ENCODE measurements around the gene OTOR. TPM values are rescaled to one million over a fixed set of nuclear protein-coding genes. Genes with fewer than 3 reads are reported as not detected.

The OTOR gene
- total and polyA plus RNA-seq, 11 donors, result not detected

DNA sequence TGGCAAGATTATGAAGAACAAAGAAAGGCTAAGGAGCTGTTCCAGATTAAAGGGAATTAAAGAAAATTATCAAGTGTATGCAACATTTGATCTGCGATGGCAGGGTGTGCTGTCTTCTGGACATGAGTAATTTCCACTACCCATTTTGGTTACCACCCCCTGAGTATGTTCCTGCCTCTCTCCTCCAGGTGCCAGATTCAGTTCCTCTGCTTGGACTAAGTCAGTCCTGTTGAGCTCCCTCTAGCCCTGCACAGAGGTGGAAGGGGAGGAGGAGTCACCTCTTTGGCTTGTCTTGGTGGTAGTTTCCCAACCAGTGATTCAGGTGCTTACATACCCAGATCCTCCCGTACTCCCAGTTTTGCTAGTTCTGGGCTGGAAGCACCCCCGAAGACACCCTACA lies 40.5 kb upstream of the OTOR start:
- Histone ChIP-seq H3K9me3 (no peaks in the 10 kb centered on the region), H3K4me3 (no peak overlapping the region), H3K27me3 (peaks cover 0 to 5% (median 0%) of the 10 kb centered on the region in 9 donors), H3K36me3 (no peaks in the 10 kb centered on the region), H3K27ac (no peak overlapping the region), H3K4me1 (no peaks in the 10 kb centered on the region)
- 88 to 94% (median 89%) methylated on average over 3 of the region's 3 CpGs for WGBS, 4 donors
- no peak for DNase-seq
- TF ChIP-seq POLR2A (IDR thresholded peaks at IDR 0.05), result no peak
- TF ChIP-seq, protein P1, sequence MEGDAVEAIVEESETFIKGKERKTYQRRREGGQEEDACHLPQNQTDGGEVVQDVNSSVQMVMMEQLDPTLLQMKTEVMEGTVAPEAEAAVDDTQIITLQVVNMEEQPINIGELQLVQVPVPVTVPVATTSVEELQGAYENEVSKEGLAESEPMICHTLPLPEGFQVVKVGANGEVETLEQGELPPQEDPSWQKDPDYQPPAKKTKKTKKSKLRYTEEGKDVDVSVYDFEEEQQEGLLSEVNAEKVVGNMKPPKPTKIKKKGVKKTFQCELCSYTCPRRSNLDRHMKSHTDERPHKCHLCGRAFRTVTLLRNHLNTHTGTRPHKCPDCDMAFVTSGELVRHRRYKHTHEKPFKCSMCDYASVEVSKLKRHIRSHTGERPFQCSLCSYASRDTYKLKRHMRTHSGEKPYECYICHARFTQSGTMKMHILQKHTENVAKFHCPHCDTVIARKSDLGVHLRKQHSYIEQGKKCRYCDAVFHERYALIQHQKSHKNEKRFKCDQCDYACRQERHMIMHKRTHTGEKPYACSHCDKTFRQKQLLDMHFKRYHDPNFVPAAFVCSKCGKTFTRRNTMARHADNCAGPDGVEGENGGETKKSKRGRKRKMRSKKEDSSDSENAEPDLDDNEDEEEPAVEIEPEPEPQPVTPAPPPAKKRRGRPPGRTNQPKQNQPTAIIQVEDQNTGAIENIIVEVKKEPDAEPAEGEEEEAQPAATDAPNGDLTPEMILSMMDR (IDR thresholded peaks at IDR 0.05), result no peak
- ATAC-seq, result no peak
- intact Hi-C loops (cut with DNase I), result loop anchor here in 3 of 10 donors (10.0 kb wide), 1 partner anchor 57 kb away; no protein-coding TSS in a partner anchor

DNA sequence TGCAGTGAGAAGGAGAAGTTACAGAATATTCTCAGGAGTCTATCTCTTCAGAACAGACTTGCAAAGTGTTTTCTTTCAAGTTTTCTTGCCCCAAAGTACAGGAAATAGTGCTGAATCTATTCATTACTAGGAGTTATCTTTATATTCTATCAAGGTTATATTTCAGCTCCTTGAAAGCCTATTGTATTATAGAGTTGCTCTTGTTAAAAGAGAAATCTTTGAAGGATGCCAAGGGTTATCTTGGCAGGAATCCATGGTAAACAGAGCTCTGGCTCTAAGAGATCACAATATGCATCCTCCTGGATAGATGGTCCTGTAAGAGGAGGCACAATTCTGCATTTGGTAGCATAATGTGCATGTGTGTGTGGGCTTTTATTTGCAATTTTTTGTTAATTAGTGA lies 39.6 kb upstream of the OTOR start:
- TF ChIP-seq, protein P1 (IDR thresholded peaks at IDR 0.05), result no peak
- no peak for TF ChIP-seq POLR2A (IDR thresholded peaks at IDR 0.05)
- ATAC-seq, result no peak

GRCh38 chr20:16709017-16709416 lies 39.1 kb upstream of the OTOR start:
- Histone ChIP-seq H3K9me3 (no peaks in the 10 kb centered on the region), H3K4me3 (no peak overlapping the region), H3K27me3 (peaks cover 0 to 5% (median 0%) of the 10 kb centered on the region in 9 donors), H3K4me1 (peaks cover 0 to 2% (median 0%) of the 10 kb centered on the region in 12 donors), H3K27ac (no peak overlapping the region), H3K36me3 (no peaks in the 10 kb centered on the region)
- no peak for ATAC-seq
- TF ChIP-seq POLR2A (IDR thresholded peaks at IDR 0.05), result no peak
- TF ChIP-seq, protein P1 (IDR thresholded peaks at IDR 0.05), result no peak
- DNase-seq, result no peak
- intact Hi-C loops (cut with DNase I), result loop anchor here in 3 of 10 donors (10.0 kb wide), 1 partner anchor 56 kb away; no protein-coding TSS in a partner anchor

More for the DNA sequence above, 39.6 kb upstream of the OTOR start:
- no peaks in the 10 kb centered on the region for H3K4me1 ChIP-seq
- no peak overlapping the region for H3K27ac ChIP-seq
- intact Hi-C loops (cut with DNase I), result loop anchor here in 3 of 10 donors (10.0 kb wide), 1 partner anchor 56 kb away; no protein-coding TSS in a partner anchor
- no peak overlapping the region for H3K4me3 ChIP-seq
- H3K27me3 ChIP-seq, result peaks cover 0 to 5% (median 0%) of the 10 kb centered on the region in 9 donors
- DNase-seq, result no peak
- no peaks in the 10 kb centered on the region for H3K36me3 ChIP-seq
- no peaks in the 10 kb centered on the region for H3K9me3 ChIP-seq

GRCh38 chr20:16710781-16711180 lies 37.4 kb upstream of the OTOR start:
- no peak for TF ChIP-seq POLR2A (IDR thresholded peaks at IDR 0.05)
- TF ChIP-seq, protein P1 (IDR thresholded peaks at IDR 0.05), result no peak
- Histone ChIP-seq H3K9me3 (no peaks in the 10 kb centered on the region), H3K4me1 (peaks cover 0 to 11% (median 0%) of the 10 kb centered on the region in 12 donors), H3K36me3 (no peaks in the 10 kb centered on the region), H3K4me3 (no peak overlapping the region), H3K27me3 (peaks cover 0 to 5% (median 0%) of the 10 kb centered on the region in 9 donors), H3K27ac (no peak overlapping the region)
- DNase-seq (no peak), ATAC-seq (no peak)
- intact Hi-C loops (cut with DNase I), result loop anchor here in 1 of 10 donors (10.0 kb wide), 1 partner anchor 196 kb away; no protein-coding TSS in a partner anchor
- WGBS, 4 donors, result 68 to 98% (median 92%) methylated on average over 3 of the region's 3 CpGs

All from heart left ventricle (tissue), 16 donors.